Medulla oblongata (tissue), 1 donor: ENCODE results near the gene NCLN.
"Not testable (repeated sequence)": the region's sequence is repeated elsewhere in the genome, so short reads cannot be mapped to it uniquely, and the experiment has no call there.

Experiments
- DNase-seq: peaks from one replicate; pipeline ENCODE4 v3.0.0-alpha.2; 2015; ENCODE audit errors: extremely low spot score

NCLN gene

GRCh38 chr19:3225169-3225485, 39.4 kb downstream of the NCLN start:
- no peak for DNase-seq

- no peak for DNase-seq
Measured at GRCh38 chr19:3225677-3226093, 40.0 kb downstream of the NCLN start.

- DNase-seq = no peak
Measured at GRCh38 chr19:3227054-3227626, 41.4 kb downstream of the NCLN start.

- no peak for DNase-seq
Measured at GRCh38 chr19:3229346-3229743, 43.6 kb downstream of the NCLN start.

GRCh38 chr19:3229888-3230496, 44.3 kb downstream of the NCLN start:
- DNase-seq = no peak

- DNase-seq = no peak
Measured at GRCh38 chr19:3231288-3231687, 45.6 kb downstream of the NCLN start.

- DNase-seq = no peak
Measured at GRCh38 chr19:3233116-3233515, 47.4 kb downstream of the NCLN start.

- no peak for DNase-seq
Measured at GRCh38 chr19:3233831-3234230, 48.1 kb downstream of the NCLN start.

GRCh38 chr19:3234800-3235199, 49.1 kb downstream of the NCLN start:
- no peak for DNase-seq

- DNase-seq = not testable (repeated sequence)
Measured at GRCh38 chr19:3235604-3236003, 49.9 kb downstream of the NCLN start.

- DNase-seq = no peak
Measured at GRCh38 chr19:3236272-3236671, 50.5 kb downstream of the NCLN start.

GRCh38 chr19:3238066-3238561, 52.4 kb downstream of the NCLN start:
- DNase-seq = no peak

- DNase-seq = no peak
Measured at GRCh38 chr19:3239367-3239766, 53.6 kb downstream of the NCLN start.

- DNase-seq = no peak
Measured at GRCh38 chr19:3243819-3244700, 58.3 kb downstream of the NCLN start.

GRCh38 chr19:3245050-3245449, 59.3 kb downstream of the NCLN start:
- no peak for DNase-seq

- no peak for DNase-seq
Measured at GRCh38 chr19:3248728-3249326, 63.1 kb downstream of the NCLN start.

- no peak for DNase-seq
Measured at GRCh38 chr19:3249408-3249807, 63.7 kb downstream of the NCLN start.

GRCh38 chr19:3250675-3251074, 64.9 kb downstream of the NCLN start:
- no peak for DNase-seq

- no peak for DNase-seq
Measured at GRCh38 chr19:3251229-3251628, 65.5 kb downstream of the NCLN start.

GRCh38 chr19:3252650-3253049, 66.9 kb downstream of the NCLN start:
- no peak for DNase-seq

GRCh38 chr19:3253270-3253669, 67.5 kb downstream of the NCLN start:
- no peak for DNase-seq

- DNase-seq = no peak
Measured at GRCh38 chr19:3254520-3254919, 68.8 kb downstream of the NCLN start.

- no peak for DNase-seq
Measured at GRCh38 chr19:3257071-3257470, 71.3 kb downstream of the NCLN start.
